ENCODE results near the gene DUSP22. TPM values are rescaled to one million over a fixed set of nuclear protein-coding genes. Genes with fewer than 3 reads are reported as not detected.
"Not testable (repeated sequence)": the region's sequence is repeated elsewhere in the genome, so short reads cannot be mapped to it uniquely, and the experiment has no call there.

The DUSP22 gene, protein sequence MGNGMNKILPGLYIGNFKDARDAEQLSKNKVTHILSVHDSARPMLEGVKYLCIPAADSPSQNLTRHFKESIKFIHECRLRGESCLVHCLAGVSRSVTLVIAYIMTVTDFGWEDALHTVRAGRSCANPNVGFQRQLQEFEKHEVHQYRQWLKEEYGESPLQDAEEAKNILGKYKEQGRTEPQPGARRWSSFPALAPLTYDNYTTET
- polyA plus RNA-seq (2011; rRNA removed) (5.4 and 6.4 TPM in 2 replicates), polyA minus RNA-seq (2011; rRNA and poly(A)+ RNA removed) (4.7 and 5.4 TPM in 2 replicates)

DNA sequence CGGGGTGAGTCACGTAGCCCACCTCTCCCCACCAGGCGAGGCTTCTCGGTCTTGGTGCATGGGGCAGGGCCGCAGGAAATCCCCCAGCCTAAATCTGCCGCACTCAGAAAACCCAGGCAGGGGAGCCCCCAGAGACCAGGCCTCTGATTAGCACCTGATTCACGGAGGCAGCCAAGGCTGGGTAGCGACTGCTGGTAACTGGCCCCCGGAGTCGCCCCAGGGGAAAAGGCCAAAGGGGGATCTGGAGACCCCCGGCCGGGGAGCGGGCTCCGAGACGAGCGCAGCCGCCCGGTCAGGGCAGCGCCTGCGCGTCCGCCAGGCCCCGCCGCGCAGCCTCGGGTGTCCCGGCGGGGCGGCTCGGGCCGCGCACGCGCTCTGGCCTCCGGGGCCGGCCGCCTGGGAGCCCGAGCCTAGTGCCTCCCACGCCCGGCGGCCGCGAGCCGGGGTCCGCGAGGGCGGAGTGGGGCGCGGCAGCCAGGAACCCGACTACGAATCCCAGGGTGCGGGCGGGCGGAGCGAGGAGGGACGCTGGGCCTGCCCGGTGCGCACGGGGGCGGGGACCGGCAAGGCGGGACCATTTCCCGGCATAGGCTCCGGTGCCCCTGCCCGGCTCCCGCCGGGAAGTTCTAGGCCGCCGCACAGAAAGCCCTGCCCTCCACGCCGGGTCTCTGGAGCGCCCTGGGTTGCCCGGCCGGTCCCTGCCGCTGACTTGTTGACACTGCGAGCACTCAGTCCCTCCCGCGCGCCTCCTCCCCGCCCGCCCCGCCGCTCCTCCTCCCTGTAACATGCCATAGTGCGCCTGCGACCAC is at the start of gene DUSP22:
Gene DUSP22, plus strand, starts transcription at position 791 of the 809 bp plus-strand sequence. CDS start 53 bp downstream, outside the sequence.
- TF ChIP-seq, protein P1, sequence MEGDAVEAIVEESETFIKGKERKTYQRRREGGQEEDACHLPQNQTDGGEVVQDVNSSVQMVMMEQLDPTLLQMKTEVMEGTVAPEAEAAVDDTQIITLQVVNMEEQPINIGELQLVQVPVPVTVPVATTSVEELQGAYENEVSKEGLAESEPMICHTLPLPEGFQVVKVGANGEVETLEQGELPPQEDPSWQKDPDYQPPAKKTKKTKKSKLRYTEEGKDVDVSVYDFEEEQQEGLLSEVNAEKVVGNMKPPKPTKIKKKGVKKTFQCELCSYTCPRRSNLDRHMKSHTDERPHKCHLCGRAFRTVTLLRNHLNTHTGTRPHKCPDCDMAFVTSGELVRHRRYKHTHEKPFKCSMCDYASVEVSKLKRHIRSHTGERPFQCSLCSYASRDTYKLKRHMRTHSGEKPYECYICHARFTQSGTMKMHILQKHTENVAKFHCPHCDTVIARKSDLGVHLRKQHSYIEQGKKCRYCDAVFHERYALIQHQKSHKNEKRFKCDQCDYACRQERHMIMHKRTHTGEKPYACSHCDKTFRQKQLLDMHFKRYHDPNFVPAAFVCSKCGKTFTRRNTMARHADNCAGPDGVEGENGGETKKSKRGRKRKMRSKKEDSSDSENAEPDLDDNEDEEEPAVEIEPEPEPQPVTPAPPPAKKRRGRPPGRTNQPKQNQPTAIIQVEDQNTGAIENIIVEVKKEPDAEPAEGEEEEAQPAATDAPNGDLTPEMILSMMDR (IDR thresholded peaks at IDR 0.05; ENCODE audit: low read depth, low read length): no peak
- Histone ChIP-seq H3K9me3 (ENCODE audit: control insufficient read depth, insufficient read depth, low read length) (peaks cover 41% of the 10 kb centered on the region), H3K27me3 (ENCODE audit: control insufficient read depth, insufficient read depth, low read length) (peaks cover 3% of the 10 kb centered on the region), H3K27ac (ENCODE audit: low read depth, low read length) (peak within 1 kb of the TSS; percentile 93), H3K4me3 (ENCODE audit: low read depth, low read length) (peak within 1 kb of the TSS; percentile 72)
- ChIA-PET CTCF (no interaction called here), POLR2A (no interaction called here)
- DNase-seq (ENCODE audit: low read depth, low spot score): peak; percentile 41

DNA sequence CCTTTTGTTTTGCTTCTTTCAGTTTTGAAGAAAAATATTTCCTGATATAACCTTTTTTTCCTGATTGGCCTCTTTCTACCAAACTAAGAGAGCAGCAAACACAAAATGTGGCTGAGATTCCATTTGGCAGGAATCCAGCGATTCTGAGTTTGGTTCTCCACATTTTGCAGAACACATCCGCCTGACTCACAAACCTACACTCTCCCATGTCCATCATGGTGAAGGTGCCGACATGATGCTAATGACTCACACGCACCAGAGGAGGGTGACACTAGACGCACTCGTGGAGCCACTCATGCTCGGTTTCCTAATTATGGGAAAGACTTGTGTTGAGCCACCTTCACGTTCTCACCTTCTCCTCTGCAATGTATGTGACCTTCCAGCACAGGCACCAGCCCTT is 45.9 kb upstream of the DUSP22 start:
- H3K27me3 ChIP-seq (ENCODE audit: control insufficient read depth, insufficient read depth, low read length): no peaks in the 10 kb centered on the region
- TF ChIP-seq, protein P1 (IDR thresholded peaks at IDR 0.05; ENCODE audit: low read depth, low read length): no peak
- ChIA-PET CTCF (no interaction called here), POLR2A (no interaction called here)
- no peaks in the 10 kb centered on the region for H3K9me3 ChIP-seq (ENCODE audit: control insufficient read depth, insufficient read depth, low read length)
- no peak overlapping the region for H3K27ac ChIP-seq (ENCODE audit: low read depth, low read length)
- DNase-seq (ENCODE audit: low read depth, low spot score): no peak
- H3K4me3 ChIP-seq (ENCODE audit: low read depth, low read length): no peak overlapping the region

DNA sequence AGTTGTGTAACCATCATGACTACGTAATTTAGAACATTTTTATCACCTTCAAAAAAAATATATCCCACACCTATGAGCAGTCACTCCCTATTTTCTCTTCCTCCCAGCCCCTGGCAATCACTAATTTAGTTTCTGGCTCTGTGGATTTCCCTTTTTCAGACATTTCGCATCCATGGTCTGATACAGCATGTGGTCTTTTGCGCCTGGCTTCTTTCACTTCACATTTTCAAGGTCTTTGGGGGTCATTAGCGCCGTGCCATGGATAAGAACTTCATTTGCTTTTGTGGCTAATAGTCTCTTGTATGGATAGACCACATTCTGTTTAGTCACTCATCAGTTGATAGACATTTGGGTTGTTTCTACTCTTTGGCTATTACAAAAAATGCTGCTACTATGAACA is 44.9 kb upstream of the DUSP22 start:
- no peaks in the 10 kb centered on the region for H3K9me3 ChIP-seq (ENCODE audit: control insufficient read depth, insufficient read depth, low read length)
- DNase-seq (ENCODE audit: low read depth, low spot score): no peak
- H3K27me3 ChIP-seq (ENCODE audit: control insufficient read depth, insufficient read depth, low read length): peaks cover 2% of the 10 kb centered on the region
- no peak overlapping the region for H3K4me3 ChIP-seq (ENCODE audit: low read depth, low read length)
- ChIA-PET POLR2A (no interaction called here), CTCF (no interaction called here)
- no peak overlapping the region for H3K27ac ChIP-seq (ENCODE audit: low read depth, low read length)
- TF ChIP-seq, protein P1 (IDR thresholded peaks at IDR 0.05; ENCODE audit: low read depth, low read length): no peak

DNA sequence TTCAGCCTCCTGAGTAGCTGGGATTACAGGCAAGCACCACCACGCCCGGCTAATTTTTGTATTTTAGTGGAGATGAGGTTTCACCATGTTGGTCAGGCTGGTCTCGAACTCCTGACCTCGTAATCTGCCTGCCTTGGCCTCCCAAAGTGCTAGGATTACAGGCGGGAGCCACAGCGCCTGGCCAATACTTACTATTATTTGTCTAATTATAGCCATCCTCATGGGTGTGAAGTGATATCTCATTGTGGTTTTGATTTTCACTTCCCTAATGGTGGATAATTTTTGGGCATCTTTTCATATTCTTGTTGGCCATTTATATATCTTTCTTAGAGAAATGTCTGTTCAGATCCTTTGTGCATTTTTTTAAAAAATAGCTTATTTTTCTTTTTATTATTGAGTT is 44.2 kb upstream of the DUSP22 start:
- H3K27ac ChIP-seq (ENCODE audit: low read depth, low read length); H3K27me3 ChIP-seq (ENCODE audit: control insufficient read depth, insufficient read depth, low read length); H3K9me3 ChIP-seq (ENCODE audit: control insufficient read depth, insufficient read depth, low read length); POLR2A ChIA-PET; DNase-seq (ENCODE audit: low read depth, low spot score); CTCF ChIA-PET; H3K4me3 ChIP-seq (ENCODE audit: low read depth, low read length): not testable (repeated sequence)

DNA sequence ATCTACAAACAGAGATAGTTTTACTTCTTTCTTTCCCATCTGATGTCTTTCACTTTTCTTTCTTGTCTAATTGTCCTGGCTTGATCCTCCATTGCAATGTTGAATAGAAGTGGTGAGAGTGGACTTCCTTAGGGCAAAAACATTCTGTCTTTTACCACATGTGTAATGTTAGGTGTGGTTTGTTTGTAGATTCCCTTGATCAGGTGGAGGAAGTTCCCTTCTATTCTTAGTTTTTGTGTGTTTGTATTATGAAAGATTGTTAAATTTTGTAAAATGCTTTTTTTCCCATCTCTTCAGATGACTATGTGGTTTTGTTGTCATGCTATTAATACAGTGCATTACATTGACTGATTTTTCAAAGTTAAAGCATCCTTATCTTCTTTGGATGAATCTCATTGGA is 41.6 kb upstream of the DUSP22 start:
- CTCF ChIA-PET: no interaction called here

More for the DNA sequence above, 41.6 kb upstream of the DUSP22 start:
- H3K9me3 ChIP-seq (ENCODE audit: control insufficient read depth, insufficient read depth, low read length): no peaks in the 10 kb centered on the region
- POLR2A ChIA-PET: no interaction called here
- H3K27me3 ChIP-seq (ENCODE audit: control insufficient read depth, insufficient read depth, low read length): peaks cover 2% of the 10 kb centered on the region
- TF ChIP-seq, protein P1 (IDR thresholded peaks at IDR 0.05; ENCODE audit: low read depth, low read length): no peak
- DNase-seq (ENCODE audit: low read depth, low spot score): no peak
- H3K4me3 ChIP-seq (ENCODE audit: low read depth, low read length): no peak overlapping the region
- H3K27ac ChIP-seq (ENCODE audit: low read depth, low read length): no peak overlapping the region

Data from AG04450 (cell line).